HFFc6 (cell line): ENCODE data around the gene SCUBE1. TPM values are rescaled to one million over a fixed set of nuclear protein-coding genes. Genes with fewer than 3 reads are reported as not detected.

Experiments used
- DNase-seq: peaks from one replicate; pipeline ENCODE4 v3.0.0-alpha.2; 2018
- H3K27ac Mint-ChIP-seq: 2 replicates; pipeline ENCODE4 v1.8.0; 2020; ENCODE audit warnings: mild to moderate bottlenecking, mixed read lengths
- H3K27me3 Mint-ChIP-seq: 2 replicates; pipeline ENCODE4 v1.8.0; 2021; ENCODE audit warnings: mild to moderate bottlenecking, moderate library complexity, mixed read lengths; ENCODE audit not compliant: insufficient read depth
- H3K36me3 Mint-ChIP-seq: 2 replicates; pipeline ENCODE4 v1.8.0; 2021; ENCODE audit warnings: low read depth, mixed read lengths
- H3K4me1 Mint-ChIP-seq: 2 replicates; pipeline ENCODE4 v1.8.0; 2020; ENCODE audit warnings: low read depth, mixed read lengths
- H3K4me3 Mint-ChIP-seq: 2 replicates; pipeline ENCODE4 v1.8.0; 2020; ENCODE audit warnings: mild to moderate bottlenecking, moderate library complexity, mixed read lengths
- H3K9me3 Mint-ChIP-seq: 2 replicates; pipeline ENCODE4 v1.8.0; 2020; ENCODE audit warnings: mild to moderate bottlenecking, mixed read lengths
- CTCF ChIP-seq: fragments of 200-600 bp; sonication (generic); IDR thresholded peaks from 2 replicates; pipeline ENCODE4 v1.5.0; 2021; ENCODE audit warnings: antibody characterized with exemption, mild to moderate bottlenecking
- total RNA-seq, 6 experiments: library from RNA; stranded (reverse); fragmentation: NEBNext Ultra II Directional; extraction: Animal tissue kit (Norgen Biotek cat#: 25700); gene quantifications; 2 replicates in 1 of 6; 3 replicates in 5 of 6; pipeline ENCODE4 v1.2.3, GENCODE V29; 2021

The SCUBE1 gene
- total RNA-seq, 6 experiments from 2014 or later: not detected

- Mint-ChIP-seq H3K36me3 (no peaks in the 10 kb centered on the region), H3K4me1 (no peaks in the 10 kb centered on the region), H3K9me3 (no peaks in the 10 kb centered on the region), H3K4me3 (no peak overlapping the region), H3K27ac (no peak overlapping the region), H3K27me3 (peaks cover 43% of the 10 kb centered on the region)
- TF ChIP-seq CTCF: no peak
- DNase-seq: no peak
Observed at GRCh38 chr22:43234264-43234988, 108.7 kb downstream of the SCUBE1 start.

GRCh38 chr22:43233529-43233928 is 109.6 kb downstream of the SCUBE1 start:
- TF ChIP-seq CTCF: no peak
- no peaks in the 10 kb centered on the region for H3K36me3 Mint-ChIP-seq
- no peak overlapping the region for H3K27ac Mint-ChIP-seq
- DNase-seq: no peak
- H3K27me3 Mint-ChIP-seq: peaks cover 40% of the 10 kb centered on the region
- H3K9me3 Mint-ChIP-seq: no peaks in the 10 kb centered on the region
- no peaks in the 10 kb centered on the region for H3K4me1 Mint-ChIP-seq
- no peak overlapping the region for H3K4me3 Mint-ChIP-seq

DNA sequence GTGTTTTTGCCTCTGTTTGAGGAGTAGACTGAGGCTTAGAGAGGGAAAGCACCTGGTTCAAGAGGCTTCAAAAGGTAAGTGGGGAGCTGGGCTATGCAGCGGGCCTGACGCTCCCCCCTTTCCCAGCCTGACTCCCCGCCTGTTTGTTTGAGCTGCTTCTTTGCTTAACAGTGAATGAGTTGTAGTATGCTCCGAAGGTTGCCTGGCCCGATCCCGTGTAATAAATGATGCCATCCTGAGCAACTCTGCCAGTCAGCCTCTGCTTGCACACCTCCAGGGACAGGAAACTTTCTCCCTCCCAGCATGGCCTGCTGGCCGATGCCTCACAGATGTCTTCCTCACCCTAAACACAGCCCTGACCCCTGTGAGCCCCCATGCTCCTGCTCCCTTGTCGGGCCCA is 110.7 kb downstream of the SCUBE1 start:
- no peak for DNase-seq
- no peaks in the 10 kb centered on the region for H3K9me3 Mint-ChIP-seq
- peaks cover 36% of the 10 kb centered on the region for H3K27me3 Mint-ChIP-seq

GRCh38 chr22:43231724-43232034 is 111.5 kb downstream of the SCUBE1 start:
- no peak overlapping the region for H3K4me3 Mint-ChIP-seq
- H3K4me1 Mint-ChIP-seq: no peaks in the 10 kb centered on the region
- DNase-seq: no peak
- H3K9me3 Mint-ChIP-seq: no peaks in the 10 kb centered on the region
- TF ChIP-seq CTCF: no peak
- no peaks in the 10 kb centered on the region for H3K36me3 Mint-ChIP-seq
- H3K27me3 Mint-ChIP-seq: peaks cover 41% of the 10 kb centered on the region
- H3K27ac Mint-ChIP-seq: no peak overlapping the region

More for the DNA sequence above, 110.7 kb downstream of the SCUBE1 start:
- H3K27ac Mint-ChIP-seq: no peak overlapping the region
- H3K36me3 Mint-ChIP-seq: no peaks in the 10 kb centered on the region
- no peak for TF ChIP-seq CTCF
- H3K4me3 Mint-ChIP-seq: no peak overlapping the region
- no peaks in the 10 kb centered on the region for H3K4me1 Mint-ChIP-seq

DNA sequence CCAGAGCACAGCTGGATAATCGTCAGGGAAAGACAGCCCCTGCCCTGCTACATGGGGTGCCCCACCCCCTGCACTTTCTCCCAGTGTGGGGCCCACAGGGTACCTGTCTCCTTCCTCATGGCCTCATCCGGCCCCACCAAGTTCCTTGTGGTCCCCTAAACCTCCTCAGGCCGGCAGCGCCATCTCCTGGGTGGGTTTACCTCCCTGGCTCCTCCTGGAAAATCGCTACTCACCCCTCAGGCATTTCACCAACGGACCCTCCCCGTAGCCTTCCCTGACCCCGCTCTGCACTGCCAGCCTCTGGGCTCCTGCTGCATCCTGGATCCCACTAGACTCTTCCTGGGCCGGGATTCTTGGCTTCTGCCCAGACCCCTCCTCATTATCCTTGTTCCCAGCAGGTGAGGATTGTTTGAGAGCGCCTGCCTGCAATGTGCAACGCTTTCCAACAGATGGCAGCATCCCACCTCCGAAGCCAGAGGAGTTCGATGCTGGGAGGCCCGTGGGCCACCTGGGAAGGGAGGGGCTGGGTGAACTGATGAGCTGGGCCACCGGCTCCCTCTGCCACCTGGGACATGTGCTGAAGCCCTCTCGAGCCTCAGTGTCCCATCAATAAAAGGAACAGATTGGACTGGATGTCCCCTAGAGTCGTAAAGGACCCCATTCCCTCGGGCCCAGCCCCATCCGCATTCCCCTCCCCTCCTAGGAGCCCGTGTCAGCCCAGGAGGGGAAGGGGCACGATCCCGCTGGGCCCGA is 112.0 kb downstream of the SCUBE1 start:
- peaks cover 41% of the 10 kb centered on the region for H3K27me3 Mint-ChIP-seq
- DNase-seq: peak; percentile 30
- H3K27ac Mint-ChIP-seq: no peak overlapping the region
- H3K4me1 Mint-ChIP-seq: peaks cover 2% of the 10 kb centered on the region
- H3K4me3 Mint-ChIP-seq: no peak overlapping the region
- no peaks in the 10 kb centered on the region for H3K9me3 Mint-ChIP-seq
- TF ChIP-seq CTCF: peak; percentile 92
- no peaks in the 10 kb centered on the region for H3K36me3 Mint-ChIP-seq
